ENCODE results near the gene CCNL2.
"Not testable (repeated sequence)": the region's sequence is repeated elsewhere in the genome, so short reads cannot be mapped to it uniquely, and the experiment has no call there.

Gene CCNL2

GRCh38 chr1:1419363-1419812 lies 20.3 kb upstream of the CCNL2 start:
- no peak for DNase-seq

DNA sequence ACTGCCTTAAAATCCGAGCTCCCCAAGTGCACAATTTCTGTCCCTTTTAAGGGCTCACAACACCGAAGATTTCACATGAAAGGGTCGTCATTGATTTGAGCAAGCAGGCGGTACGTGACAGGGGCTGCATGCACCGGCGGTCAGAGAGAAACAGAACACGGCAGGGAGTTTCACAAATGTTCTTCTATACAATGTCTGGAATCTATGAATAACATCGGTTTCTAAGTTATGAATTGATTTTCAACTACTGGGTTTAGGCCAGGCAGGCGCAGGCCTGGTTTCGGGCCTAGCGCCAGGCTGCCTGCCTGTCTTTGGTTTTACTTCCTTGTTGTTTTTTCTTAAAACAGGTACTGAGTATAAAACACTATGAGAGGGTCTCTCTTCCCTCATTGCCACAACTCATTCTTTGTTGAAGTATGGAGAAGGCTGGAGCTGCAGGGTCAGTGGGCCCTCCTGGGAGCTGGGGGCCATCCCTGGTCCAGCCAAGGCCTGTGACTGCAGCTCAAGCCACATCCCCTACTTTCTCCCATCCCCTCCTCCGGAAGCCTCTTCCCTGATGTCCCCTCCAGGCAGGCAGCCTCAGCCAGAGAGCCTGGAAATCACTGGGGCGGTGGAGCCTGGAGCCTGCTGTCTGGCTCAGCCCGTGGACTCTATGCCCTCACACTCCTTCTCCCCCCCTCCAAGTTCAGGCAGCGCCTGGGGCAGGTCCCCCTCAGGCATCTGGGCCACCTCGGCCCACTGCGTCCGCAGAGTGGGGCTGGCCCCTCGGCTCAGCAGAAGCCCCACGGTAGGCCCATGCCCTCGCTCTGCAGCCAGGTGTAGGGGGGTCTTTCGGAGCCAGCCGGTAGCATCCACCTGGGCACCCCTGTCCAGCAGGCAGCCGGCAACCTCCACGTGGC lies 19.6 kb upstream of the CCNL2 start:
- no peak for DNase-seq

DNA sequence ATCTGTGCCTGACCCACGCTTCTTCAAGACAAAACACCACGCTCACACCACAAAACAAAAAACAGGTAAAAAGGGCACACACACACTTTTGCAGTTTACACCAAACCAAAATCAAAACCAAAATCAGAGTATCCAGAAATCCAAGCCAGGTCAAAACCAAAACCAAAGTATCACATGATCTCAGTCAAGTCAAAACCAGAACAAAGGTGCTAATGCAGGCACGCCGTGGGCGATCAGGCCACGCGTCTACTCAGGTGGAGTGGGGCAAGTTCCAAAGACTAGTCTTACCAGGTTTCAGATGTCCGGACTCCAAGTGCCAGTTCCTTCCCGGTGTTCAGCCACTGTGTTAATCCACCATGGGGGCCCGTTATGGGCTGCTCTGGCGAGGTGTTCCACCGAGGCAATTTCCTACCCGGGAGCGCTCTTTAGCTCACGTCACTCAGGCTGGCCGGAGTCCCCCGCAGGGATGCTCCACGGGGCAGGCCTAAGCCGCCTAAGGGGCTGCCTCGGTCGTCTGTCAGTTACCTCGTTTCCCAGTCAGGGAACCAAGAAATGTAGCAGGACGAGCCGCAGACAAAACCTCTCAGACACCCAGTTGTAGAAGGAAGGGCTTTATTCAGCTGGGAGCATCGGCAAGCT lies 18.8 kb upstream of the CCNL2 start:
- not testable (repeated sequence) for DNase-seq

DNA sequence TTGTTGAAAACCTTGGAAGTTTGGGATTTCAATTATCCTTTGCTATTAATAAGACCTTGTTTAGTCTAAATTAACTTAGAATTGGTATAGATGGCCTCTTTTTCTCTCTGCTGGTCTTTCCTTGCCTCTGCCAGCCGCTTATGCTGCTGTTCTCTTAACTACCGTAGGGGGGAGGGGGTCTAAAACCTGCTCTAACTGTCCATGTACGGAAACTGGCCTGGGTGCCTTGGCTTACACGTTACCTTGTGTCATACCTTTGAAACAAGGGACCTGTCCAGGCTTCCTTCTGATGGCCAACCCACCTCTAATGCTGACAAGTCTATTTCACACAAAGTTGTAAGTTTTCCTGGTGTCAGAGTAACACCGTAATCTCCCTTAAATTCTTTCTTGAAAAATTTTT lies 18.3 kb upstream of the CCNL2 start:
- DNase-seq = not testable (repeated sequence)

DNA sequence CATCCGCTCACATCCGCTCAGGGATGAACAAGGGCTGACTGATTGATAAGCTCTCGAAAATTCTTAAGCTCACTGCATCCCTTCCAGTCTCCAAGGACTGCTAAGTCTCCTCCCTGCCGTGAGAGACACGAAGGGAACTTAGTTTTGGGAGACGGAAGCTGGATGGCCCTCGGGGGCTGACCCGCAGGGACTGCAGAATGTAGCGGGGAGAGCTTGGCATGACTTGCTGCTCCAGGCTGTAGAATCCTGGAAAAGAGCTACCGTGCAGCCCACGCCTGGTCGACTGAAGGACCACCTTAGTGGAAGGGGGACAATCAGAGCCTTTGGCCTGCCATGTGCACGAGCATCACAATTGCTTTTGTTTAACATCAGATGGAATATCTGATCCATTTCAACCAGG lies 16.6 kb upstream of the CCNL2 start:
- DNase-seq = no peak

DNA sequence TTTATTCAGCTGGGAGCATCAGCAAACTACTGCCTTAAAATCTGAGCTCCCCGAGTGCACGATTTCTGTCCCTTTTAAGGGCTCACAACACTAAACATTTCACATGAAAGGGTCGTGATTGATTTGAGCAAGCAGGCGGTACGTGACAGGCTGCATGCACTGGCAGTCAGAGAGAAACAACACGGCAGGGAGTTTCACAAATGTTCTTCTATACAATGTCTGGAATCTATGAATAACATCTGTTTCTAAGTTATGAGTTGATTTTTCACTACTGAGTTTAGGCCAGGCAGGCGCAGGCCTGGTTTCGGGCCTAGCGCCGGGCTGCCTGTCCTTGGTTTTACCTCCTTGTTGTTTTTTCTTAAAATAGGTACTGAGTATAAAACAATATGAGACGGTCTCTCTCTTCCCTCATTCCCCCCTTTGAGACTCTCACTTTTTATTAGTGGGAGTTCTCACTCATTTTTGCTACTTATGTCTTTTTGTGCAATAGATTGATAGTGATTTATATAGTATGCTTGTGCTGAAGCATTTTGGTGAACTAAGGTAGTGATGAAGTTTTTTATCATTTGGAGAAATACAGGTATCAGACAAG lies 13.3 kb upstream of the CCNL2 start:
- DNase-seq = not testable (repeated sequence)

DNA sequence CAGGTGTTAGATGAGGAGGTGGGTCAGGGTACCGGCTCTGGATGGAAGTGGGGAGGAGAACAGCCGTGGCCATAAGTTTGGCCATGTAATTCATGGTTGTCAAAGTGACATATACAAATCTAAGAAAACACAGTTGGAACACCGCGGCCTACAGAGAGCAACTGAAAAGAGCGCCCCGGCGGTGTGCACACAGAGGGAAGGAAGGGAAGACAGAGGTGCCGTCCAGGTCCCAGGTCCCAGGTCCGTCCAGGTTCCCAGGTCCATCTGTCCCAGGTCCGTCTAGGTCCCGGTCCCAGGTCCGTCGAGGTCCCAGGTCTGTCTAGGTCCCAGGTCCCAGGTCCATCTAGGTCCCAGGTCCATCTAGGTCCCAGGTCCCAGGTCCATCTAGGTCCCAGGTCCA lies 12.5 kb upstream of the CCNL2 start:
- no peak for DNase-seq

- DNase-seq = not testable (repeated sequence)
Observed at GRCh38 chr1:1410238-1410637, 11.1 kb upstream of the CCNL2 start.

- no peak for DNase-seq
Observed at GRCh38 chr1:1407636-1408318, 8.6 kb upstream of the CCNL2 start.

DNA sequence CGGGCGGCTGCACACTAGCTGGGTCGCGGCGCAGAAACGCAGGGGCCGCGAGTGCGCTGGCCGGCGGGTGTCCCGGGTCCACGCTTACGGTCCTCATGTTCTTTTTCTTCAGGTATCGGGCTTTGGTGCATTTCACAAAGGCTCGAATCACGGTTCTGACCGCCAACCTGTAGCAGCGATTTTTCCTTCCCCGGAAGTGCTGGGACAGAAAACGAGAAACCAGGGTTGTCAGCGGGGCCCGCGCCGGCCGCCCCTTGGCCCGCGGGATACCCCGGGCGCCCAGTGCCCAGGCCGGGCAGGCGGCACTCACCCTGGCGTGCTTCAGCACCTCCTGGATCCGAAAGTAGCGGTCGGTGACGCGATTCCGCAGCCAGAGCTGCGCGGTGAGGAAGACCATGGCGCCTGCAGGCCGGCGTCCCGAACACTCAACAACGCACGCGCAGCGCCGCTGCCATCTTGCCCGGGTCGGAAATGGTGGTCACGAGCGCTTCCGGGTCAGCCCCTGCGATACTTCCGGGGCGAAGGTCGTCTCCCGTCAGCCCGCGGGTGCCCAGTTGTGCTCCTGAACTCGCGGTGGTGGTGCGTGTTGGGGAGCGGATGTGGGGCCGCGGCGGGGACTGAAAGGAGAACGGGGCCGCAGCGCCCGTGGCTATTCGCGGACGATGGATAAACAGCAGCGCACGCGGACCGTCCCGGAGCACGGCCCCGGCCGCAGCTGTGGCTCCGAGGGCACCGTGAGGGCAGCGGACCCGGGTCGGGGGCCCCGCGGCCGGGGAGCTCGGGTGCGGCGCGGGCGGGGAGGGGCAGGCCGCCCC lies 7.9 kb upstream of the CCNL2 start, which contains the start of gene MRPL20:
TSS of gene MRPL20 (minus strand) at position 473 of the 815 bp plus-strand sequence. CDS start at position 397, 76 bp downstream.
- peak; percentile 84 for DNase-seq

DNA sequence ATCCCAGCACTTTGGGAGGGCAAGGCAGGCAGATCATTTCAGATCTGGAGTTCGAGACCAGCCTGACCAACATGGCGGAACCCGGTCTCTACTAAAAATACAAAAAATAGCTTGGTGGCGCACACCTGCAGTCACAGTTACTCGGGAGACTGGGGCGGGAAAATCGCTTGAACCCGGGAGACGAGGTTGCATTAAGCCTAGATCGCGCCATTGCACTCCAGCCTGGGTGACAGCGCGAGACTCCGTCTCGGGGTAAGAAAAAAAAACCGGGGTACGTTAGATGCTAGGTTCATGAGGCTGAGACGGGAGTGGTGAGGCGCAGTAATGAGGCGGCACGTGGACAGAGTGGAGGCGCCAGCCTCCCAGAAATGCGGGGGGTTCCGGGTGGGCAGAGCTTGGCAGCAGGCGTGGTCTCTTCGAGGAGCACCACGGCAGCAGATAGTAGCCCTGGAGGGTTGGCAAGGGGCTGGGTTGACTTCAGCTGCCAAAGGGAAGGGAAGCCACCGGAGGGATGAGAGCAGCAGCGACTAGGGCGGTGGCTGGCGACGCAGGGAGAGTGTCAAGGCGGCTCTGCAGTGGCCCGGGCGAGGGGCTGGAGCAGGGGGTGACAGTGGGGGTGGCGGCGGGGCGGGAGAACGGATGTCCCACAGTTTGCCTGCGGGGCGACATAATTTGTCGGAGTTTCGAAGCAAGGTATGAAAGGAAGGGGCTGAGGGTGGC lies 7.1 kb upstream of the CCNL2 start:
- no peak for DNase-seq

DNA sequence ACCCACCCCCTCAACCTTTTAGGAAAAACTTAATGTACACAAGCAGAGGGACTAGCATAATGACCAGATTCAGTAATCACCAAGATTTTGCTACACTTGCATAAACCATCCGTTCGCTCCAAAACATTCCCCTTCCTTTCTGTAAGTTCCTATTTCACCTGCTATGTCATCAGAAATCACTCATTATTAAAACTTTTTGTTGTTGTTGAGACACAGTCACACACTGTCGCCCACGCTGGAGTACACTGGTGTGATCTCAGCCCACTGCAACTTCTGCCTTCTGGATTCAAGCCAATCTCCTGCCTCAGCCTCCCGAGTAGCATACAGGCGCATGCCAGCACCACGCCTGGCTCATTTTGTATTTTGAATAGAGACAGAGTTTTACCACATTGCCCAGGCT lies 4.5 kb upstream of the CCNL2 start:
- no peak for DNase-seq

- not testable (repeated sequence) for DNase-seq
Observed at GRCh38 chr1:1402901-1403392, 3.8 kb upstream of the CCNL2 start.

DNA sequence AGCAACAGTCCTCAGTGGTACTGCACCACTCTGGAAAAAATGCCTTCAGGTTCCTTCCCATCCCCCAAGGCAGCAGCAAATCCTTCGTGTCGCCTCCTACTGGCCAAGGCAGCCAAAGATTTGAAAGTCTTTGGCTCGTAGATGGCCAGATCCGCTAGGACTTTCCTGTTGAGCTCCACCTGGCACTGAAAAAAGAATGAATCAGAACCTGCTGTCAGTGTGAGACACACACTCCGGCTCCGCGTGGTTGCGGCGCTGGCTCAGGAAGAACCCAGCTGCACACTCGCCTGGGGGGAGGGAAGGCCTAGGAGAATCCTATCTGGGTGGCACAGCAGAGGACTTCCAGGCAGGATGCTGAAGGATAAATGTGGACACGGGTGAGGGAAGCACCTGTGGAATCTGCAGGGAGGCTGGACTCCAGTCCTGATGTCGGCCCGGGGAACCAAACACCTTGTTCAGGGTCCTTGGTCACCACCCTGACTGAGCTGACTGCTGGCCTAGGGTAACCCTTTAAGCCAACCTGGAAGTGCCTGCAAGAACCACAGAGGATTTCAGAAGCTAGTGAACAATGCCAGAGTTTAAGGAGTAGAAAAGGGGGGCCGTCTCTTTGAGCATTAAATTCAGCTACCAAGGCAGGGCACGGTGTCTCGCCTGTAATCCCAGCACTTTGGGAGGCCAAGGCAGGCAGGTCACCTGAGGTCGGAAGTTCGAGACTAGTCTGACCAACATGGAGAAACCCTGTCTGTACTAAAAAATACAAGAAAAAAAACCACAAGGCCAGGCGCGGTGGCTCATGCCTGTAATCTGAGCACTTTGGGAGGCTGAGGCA lies 3.2 kb upstream of the CCNL2 start:
- DNase-seq = peak; percentile 18

- no peak for DNase-seq
Observed at GRCh38 chr1:1401457-1402010, 2.4 kb upstream of the CCNL2 start.

DNA sequence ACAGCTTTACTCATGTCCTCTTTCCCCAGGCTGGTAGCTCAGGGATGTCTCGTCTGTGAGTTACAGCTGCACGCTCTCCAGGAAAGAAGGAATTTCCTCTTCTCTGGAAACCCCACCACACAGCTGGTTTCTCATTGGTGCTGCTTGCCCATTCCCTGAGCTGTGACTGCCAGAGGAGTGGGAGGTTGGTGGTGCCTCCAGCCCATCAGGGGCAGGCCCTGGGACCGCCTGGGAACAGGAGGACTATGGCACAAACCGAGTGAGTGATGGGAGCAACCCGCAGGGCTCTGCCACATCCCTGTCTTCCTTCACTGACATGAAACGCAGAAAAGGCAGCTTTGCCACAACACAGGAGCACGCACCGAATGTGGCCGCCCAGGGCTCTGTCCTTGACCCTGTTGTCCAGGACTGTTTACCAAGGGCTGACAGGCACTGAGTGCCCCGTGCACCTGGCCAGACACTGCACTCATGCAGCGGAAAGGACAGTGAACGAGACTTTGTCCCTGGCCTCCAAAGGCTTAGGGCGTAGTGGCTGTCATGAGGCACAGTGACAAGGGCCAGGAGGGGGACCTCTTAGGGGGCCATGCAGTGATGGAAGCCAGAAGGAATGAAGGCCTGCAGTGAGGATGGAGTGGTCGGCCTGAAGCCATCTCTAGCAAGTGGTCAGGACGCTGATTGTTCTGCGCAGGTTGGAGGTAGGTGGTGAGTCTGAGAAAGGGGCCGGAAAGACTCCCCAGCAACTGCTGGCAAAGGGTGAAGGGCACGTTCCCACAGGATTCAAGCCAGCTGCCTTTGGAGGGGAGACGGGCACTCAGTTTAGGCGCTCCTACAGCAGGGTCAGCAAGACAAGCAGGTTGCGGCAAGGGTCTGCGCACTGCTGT lies 1.7 kb upstream of the CCNL2 start:
- DNase-seq = no peak

- DNase-seq = no peak
Observed at GRCh38 chr1:1399872-1400575, 889 bp upstream of the CCNL2 start.

GRCh38 chr1:1398677-1399186 lies 403 bp downstream of the CCNL2 start:
- no peak for DNase-seq
